ENCODE measurements around the gene DOC2B.
"Not testable (repeated sequence)": the region's sequence is repeated elsewhere in the genome, so short reads cannot be mapped to it uniquely, and the experiment has no call there.

DOC2B gene

DNA sequence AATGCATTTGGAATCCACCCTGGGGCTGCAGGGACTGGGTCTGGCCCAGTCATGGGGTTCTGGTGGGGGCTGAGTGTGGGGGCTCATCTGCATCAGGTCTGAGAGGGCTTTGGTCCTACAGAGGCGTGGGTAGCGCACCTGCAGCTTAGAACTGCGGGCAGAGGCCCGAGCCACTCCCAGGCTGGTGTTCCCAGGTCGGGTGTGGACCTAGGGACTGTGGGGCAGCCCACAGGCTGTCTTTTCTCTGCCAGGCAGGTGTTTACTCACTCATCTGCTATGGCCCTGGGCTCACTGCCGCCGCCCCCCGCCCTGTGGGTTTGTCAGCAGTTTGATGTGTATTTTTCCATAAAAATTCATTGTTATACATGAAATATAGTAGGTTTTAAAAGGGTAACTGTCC is 27.0 kb upstream of the DOC2B start:
- DNase-seq: no peak

DNA sequence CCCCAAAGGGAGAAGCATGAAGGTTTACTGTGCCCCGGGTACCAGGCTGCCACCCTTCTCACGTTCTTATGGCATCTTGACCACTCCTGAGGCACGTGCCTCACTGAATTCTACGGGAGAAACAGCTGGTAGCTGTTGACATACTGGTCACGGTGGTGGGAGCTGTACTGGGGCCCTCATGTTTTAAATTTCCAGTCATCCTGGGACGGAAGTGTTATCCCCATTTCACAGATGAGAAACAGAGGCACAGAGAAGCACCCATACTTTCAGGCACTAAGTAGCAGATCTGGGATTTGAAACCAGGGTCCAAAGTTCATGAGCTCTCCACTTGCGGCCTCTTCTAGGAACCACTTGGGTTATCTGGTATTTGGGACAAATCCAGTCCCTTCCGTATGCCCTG is 26.3 kb upstream of the DOC2B start:
- no peak for DNase-seq

DNA sequence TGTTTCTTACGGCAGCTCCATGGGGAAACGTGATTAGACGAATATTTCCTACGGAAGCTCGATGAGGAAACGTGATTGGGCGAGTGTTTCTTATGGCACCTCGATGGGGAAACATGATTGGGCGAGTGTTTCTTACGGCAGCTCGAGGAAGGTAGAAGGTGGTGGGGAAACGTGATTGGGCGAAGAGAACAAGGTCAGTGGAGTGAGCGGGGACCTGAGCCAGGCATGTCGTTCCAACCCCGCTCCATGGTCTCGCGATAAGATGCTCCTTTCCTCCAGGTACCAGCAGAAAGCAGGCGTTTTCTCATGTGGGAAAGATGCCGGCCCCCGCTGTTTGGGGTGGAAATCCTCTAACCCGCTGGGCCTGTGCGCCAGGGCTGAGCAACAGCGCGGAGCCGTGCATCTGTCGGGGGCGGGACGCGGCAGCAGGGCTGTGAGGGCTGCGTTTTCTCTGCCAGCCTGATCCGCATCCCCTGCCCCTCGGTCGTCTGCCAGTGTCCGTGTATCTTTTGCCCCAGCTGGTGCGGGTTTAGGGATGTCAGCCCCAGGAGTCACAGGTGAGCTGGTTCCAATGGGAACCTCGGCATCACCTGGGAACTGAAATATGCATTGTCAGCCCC is 25.6 kb upstream of the DOC2B start:
- DNase-seq: no peak

DNA sequence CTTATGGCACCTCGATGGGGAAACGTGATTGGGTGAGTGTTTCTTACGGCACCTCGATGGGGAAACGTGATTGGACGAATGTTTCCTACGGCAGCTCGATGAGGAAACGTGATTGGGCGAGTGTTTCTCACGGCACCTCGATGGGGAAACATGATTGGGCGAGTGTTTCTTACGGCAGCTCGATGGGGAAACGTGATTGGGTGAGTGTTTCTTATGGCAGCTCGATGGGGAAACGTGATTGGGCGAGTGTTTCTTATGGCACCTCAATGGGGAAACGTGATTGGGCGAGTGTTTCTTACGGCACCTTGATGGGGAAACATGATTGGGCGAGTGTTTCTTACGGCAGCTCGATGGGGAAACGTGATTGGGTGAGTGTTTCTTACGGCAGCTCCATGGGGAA is 25.0 kb upstream of the DOC2B start:
- DNase-seq: not testable (repeated sequence)

DNA sequence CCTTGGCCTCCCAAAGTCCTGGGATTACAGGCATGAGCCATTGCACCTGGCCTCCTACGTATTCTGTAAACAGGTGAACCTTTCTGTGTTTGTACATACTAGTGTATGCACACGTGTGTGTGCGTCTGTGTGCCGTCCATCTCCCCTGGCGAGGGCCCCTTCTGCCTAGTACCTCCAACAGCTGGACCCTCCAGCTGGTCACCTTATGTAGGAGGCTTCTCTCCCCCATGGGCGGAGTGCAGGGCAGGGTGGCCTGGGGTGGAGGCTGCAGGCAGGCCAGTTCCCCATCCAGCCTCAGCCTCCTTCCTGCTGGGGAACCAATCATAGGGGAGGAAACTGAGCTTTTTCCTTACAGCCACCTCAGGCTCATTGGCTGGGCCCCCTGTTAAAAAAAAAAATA is 24.4 kb upstream of the DOC2B start:
- DNase-seq: no peak

DNA sequence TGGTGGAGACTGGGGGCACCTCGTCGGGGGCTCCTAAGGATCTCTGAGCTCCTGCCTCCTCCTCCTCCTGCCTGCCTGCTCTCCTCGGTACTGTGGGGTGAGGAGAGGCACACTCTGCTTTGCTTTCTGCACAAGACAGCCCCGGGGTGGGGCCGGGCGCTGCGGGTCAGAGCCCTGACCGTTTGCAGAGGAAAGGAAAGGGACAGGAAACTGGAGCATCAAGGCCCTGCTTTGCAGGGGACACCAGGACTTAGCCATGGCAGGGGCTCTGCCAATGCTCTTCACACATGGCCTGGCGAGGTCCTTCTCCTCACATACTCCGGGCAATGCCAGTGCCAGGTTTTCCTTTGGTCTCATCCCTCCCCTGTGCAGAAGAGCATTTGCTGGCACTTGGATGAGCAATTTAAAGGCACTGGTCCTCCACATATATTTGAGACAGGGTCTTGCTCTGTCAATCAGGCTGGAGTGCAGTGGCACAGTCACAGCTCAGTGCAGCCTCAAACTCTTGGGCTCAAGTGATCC is 23.8 kb upstream of the DOC2B start:
- no peak for DNase-seq

DNA sequence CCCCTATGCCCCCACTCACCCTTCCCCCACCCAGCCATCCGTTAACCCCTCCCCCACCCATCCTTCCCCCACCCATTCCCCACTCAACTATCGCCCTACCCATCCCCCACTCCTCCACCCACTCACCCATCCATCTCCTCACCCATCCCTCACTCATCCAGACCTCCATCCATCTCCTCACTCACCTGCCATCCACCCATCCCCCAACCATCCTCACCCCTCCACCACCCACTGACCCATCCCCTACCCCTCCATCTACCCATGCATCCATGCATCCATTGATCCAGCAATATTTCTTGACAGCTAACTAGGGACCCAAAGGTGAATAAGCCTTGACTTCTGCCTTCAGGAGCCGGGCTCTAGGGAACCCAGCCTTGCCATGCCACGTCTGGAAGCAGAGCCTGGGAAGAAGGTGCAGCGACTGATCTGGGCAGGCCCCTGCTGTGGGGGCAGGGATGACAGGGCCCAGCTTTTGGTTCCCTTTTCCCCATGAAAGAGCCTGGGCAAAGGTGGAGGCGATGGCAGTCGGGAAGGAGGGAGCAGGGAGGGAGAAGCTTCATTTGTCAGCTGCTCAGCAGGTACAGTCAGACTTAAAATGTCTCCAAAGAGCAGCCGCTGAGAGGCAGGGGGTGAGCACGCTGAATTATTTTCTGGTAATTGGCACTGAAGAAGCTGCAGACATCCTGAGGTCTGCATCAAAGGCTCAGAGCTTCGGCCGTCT is 23.1 kb upstream of the DOC2B start:
- DNase-seq: no peak

DNA sequence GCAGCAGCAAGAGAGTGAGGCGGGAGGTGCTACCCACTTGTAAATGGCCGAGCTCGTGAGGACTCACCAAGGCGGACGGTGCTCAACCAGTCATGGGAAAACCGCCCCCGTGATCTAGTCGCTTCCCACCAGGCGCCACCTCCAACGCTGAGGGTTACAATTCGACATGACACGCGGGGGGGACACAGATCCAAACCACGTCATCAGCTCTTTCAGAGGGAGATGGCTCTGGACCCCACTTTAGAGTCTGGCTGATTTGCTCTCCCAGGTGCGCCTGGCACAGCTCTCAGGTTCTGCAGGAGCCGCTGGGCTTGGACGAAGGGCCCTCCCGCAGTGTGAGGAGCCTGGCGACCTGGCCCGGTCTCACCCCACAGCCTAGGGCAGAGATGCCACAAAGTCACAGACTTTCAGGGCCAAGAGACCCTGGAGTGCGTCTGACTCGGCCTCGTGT is 21.1 kb upstream of the DOC2B start:
- DNase-seq: no peak

DNA sequence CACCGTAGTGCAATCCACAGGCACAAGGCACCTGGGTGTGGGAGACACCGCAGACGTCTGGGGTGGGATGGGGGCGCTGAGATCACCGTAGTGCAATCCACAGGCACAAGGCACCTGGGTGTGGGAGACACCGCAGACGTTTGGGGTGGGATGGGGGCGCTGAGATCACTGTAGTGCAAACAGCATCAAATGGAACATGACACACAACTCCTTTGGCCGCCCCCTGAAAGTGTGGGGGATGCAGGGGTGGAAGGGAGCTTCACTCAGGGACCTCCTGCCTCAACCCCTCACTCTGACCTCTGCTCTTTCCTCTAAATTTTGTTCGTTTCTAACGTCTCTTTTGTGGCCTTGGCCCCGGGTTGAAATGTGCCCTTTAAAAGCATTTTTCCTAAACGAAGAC is 20.3 kb upstream of the DOC2B start:
- not testable (repeated sequence) for DNase-seq

DNA sequence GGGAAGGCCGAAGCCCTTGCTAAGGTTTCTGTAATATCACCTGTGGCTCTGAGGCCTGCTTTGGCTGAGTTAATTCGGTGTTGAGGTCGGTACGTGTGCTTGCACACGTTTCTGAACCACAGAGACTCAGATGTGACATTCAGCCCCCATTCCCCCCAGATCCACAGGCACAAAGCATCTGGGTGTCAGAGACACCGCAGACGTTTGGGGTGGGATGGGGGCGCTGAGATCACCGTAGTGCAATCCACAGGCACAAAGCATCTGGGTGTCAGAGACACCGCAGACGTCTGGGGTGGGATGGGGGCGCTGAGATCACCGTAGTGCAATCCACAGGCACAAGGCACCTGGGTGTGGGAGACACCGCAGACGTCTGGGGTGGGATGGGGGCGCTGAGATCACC is 19.8 kb upstream of the DOC2B start:
- not testable (repeated sequence) for DNase-seq

DNA sequence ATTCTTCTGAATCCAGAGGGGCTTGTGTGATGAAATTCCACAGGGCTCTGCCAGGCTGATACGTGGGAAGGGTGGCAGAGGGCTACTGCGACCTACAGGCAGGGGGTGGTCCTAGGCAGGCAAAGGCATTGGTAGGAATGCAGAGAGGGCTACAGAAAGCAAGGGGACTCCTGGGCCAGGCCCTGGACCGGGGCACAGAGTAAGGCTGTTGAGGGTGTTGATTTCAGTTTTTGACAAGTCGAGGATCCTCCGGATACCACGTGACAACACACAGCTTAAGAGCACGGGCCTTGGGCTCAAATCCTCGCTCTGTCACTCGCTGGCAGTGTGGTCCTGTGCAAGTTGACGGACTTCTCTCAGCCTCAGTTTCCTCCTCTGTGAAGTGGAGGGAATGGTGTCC is 19.1 kb upstream of the DOC2B start:
- no peak for DNase-seq

DNA sequence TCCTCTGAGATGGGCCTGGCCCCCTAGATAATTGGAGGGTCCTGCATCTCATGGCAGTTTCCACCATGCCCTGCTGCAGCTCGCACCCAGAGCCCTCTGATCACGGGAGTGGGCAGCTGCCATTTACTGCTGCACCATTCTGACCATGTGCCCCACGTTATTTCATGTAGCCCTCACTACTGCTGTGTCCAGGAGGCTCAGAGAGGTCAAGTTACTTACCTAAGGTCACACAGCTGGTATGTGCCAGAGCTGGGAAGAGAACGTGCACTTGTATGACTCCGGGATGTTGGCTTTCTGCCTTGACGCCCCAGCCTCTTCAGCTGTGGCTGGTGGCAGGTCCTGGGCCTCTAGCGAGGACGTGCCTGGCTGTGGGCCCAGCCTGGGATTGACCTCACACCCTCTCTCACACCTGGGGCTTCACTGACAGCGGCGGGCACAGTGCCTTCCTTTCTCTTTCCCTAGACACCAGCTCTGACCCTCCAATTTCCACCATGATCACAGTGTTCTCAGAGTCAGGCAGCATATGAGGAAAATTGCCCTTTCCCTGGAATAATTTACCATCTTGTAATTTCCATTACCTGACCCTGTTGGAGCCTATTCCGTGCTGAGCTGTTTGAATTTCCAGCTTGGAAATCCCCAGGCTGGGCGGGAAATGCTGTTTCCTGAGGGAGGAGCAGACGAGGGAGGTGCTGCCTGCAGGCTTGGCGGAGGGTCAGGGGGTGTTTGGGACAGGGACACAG is 18.5 kb upstream of the DOC2B start:
- DNase-seq: no peak

DNA sequence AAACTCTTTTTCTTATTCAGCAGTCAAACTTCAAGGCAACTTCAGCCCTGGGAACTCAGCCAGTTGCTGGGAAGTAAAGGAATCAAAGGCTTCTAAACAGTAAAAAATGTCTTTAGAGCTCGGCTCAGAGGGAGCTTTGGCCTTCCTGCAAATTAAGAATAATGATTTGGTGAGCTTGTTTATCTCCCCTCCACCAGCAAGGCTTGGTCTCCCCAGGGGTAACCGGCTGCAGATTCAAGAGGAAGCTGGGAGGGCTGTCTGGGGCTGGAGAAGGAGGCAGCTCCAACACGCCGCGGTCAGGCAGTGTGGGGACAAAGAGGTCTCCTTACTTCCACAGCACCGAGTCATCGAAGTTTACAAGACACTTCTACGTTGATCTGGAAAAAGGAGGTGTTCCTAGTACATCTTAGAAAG is 17.7 kb upstream of the DOC2B start:
- no peak for DNase-seq

DNA sequence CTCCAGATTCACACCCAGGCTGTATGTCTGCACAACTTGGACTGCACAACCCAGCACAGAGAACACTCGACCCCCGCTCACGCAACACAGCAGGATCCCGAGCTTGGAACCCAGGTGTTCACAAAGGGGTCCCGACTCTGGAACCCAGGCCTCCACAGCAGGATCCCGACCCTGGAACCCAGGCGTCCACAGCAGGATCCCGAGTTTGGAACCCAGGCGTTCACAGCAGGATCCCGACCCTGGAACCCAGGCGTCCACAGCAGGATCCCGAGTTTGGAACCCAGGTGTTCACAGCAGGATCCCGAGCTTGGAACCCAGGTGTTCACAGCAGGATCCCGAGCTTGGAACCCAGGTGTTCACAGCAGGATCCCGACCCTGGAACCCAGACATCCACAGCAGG is 16.8 kb upstream of the DOC2B start:
- DNase-seq: not testable (repeated sequence)

DNA sequence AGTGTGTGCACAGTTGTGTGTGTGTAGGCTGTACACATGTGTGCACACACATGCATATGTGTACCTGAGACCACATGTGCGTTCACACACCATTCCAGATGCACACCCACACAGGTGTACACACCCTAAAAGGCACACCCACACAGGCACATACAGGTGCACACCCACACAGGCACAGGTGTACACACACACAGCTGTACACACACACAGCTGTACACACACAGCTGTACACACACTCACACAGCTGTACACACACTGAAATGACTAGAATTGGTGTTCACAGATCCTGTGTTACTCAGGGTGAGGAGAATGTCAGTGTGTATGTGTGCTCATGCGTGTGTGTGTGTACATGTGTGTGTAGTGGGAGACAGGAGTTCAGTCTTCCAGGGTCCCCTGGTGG is 15.9 kb upstream of the DOC2B start:
- no peak for DNase-seq

DNA sequence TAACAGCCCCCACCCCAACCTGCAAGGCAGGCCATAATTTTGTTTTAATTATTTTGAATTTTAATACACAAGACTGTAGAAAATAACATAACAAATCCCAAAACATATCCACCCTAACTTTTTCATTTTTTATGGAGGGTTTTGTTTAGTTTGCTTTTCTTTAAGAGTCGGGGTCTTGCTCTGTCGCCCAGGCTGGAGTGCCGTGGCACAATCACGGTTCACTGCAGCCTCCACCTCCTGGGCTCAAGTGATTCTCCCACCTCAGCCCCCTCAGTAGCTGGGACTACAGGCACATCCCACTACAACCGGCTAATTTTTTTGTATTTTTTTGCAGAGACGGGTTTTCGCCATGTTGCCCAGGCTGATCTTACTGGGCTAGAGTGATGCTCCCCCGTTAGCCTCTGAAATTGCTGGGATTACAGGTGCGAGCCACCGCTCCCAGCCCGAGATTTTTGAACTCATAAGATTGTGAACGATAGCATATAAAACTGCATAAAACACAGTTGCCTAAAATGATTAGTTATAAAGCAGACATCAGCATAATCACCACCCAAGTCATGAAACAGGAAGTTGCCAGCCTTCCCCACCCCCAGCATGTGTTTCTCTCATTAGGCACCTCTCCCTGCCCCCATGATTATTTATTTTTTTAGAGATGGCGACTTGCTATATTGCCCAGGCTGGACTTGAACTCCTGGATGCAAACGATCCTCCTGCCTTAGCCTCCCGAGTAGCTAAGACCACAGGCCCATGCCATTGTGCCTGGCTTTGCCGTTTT is 13.6 kb upstream of the DOC2B start:
- DNase-seq: no peak

DNA sequence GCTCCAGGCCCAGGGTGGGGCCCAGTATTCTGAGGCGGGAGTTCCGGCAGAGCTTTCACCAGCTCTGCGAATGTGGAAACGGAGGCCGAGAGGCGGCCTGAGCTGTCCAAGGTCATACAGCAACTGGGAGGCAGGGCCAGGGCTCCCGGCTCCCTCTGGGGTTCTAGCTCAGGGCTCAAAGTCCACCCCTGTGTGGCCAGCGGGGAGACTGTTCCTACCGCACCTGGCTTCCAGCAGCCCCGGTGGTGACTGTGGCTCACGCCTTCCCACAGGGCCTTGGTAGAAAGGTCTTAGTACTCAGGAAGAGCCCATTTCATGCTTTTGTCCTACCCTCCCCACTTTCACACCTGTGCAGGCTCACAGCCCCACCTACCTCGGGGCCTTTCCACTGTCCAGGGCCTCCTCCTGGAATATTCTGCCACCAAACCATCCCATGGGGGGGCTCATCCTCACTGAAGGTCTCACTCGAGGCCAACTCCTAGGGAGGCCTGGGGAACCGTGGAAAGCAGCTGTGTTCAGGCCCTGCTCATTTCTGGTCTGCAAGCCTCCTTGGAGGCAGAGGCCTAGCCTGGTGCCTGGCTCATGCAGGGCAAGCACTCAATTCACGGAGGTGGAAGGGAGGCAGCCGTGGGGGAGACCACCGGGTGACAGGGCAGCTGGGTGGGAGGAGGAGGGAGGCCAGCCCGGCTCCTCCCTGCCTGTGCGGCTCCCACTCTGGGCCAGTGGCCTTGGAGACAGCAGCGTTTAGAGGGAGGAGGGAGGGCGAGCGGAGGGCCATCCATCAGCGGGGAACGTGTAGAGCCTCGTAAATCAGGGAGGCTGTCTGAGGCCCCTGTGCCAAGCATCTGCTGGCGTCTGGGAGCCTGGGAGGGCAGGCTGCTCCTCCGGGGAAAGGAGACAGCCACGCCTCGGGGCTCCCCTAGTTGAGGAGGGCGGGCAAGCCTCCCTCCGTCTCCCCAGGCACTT is 12.7 kb upstream of the DOC2B start:
- peak; percentile 46 for DNase-seq

DNA sequence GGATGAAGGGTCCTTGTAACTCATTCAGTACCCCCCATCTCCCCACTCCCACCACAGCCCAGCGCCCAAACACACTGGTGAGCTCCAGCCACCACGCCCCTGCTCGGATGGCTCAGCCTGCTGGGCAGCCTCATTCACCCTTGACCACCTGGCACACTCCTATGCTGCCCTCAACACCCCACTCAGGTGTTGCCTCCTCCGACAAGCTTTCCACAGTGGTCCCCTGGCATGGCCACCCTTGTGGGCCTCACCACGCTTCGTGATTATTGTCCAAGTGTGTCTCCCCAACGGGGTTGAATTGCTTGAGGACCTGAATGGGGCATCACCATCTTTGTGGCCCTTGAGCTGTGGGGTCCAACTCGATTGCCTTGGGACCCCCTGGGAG is 12.0 kb upstream of the DOC2B start:
- DNase-seq: no peak

DNA sequence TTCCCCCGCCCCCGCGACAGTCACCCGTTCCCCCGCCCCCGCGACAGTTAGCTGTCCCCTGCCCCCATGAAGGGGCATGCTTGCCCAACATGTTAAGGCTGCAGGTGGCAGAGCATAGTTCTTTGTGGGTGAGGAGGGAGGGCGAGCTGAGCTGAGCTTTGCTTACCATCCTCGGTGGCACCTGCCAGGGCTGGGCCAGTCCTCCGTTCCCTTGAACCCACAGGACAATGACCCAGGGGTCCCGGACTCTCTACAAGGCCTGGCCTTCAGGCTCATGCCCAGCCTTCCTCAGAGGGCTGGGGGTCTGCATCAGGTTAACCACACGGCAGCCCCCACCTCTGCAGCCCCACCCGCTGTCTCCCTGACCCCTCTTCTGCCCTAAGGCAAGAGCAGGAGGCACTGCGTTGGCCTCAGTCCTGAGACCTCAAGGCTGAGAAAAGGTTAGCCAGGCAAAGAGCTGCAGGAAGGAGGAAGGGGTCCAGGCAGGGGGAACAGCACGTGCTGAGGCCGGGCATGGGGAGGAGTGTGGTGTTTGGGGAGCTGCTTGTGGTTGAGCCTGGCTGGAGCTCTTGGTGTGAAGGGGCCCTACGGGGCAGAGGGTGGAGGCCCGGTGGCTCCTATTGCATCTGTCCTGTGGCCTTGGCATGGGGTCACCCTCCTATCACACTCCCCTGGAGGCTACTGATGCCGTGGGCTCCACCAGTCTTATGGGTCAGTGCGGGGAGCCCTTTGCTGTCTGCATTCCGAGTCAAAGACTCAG is 11.4 kb upstream of the DOC2B start:
- DNase-seq: no peak

DNA sequence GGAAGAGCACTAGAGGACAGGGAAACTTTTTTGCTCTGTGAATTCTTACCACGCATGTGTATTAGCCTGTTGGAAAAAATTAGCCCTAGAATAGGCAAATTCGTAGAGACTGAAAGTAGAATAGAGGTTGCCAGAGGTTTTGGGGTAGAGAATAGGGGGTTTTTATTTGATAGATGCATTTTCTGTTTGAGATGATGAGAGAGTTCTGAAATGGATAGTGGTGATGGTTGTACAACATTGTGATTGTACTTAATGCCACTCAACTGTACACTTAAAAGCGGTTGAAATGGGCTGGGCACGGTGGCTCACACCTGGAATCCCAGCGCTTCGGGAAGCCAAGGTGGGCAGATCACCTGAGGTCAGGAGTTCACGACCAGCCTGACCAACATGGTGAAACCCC is 8.0 kb upstream of the DOC2B start:
- DNase-seq: no peak

DNA sequence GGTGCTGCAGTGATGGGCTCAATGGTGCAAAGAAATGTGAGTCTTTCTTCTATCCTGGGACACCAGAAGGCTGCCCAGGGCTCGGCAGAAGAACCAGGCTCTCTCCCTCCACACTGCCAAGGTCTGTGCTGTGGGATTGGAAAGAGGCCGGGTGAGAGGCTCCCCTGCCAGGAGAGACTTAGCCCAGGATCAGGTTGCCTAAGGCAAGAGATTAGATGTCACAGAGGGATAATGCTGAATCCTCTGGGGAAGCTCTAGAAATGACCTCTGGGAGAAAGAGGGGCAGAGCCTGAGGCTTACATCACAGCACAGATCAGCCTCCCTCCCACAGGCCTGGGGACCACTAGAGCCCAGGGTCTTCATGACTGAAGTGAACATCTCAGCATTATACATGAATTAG is 5.7 kb upstream of the DOC2B start:
- DNase-seq: no peak

All from NCI-H1417 treated with DMSO at 0.1 percent for 48 hours (cell line).